HL-60 (cell line): ENCODE results near the gene TNFAIP2.

Experiments
- GABPA ChIP-seq: IDR thresholded peaks from 2 replicates; pipeline ENCODE4 v1.6.1; 2012; ENCODE audit warnings: low read depth
- POLR2AphosphoS5 ChIP-seq: IDR thresholded peaks from 2 replicates; pipeline ENCODE4 v1.6.1; 2012; ENCODE audit warnings: low read depth
- REST ChIP-seq: IDR thresholded peaks from 2 replicates; pipeline ENCODE4 v1.6.1; 2012; ENCODE audit warnings: low read depth; ENCODE audit not compliant: insufficient replicate concordance
- TF ChIP-seq, protein P1 (sequence below): IDR thresholded peaks from one replicate; pipeline ENCODE4 v1.5.1; 2011; ENCODE audit warnings: low read length, control low read depth, inconsistent platforms; ENCODE audit not compliant: insufficient read depth

DNA sequence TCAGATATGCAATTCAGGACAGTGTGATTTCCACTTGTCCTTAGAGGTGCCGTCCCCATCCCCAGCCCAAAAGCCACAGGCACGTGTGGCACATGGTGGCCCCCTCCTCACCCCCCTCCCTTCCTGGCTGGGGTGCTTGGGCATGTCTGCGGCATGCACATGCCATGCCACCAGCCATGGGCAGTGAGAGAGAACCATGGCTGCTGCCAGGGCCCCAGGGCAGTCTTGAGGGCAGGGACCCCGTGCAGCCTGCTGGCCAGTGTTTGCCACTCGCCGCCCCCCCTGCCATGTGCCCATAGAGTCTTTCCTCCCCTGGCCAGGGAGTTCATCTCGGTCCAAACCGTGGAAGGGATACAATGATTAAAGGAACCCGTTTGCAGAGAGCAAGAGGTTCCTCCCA, 41.5 kb downstream of the TNFAIP2 start:
- TF ChIP-seq, protein P1, sequence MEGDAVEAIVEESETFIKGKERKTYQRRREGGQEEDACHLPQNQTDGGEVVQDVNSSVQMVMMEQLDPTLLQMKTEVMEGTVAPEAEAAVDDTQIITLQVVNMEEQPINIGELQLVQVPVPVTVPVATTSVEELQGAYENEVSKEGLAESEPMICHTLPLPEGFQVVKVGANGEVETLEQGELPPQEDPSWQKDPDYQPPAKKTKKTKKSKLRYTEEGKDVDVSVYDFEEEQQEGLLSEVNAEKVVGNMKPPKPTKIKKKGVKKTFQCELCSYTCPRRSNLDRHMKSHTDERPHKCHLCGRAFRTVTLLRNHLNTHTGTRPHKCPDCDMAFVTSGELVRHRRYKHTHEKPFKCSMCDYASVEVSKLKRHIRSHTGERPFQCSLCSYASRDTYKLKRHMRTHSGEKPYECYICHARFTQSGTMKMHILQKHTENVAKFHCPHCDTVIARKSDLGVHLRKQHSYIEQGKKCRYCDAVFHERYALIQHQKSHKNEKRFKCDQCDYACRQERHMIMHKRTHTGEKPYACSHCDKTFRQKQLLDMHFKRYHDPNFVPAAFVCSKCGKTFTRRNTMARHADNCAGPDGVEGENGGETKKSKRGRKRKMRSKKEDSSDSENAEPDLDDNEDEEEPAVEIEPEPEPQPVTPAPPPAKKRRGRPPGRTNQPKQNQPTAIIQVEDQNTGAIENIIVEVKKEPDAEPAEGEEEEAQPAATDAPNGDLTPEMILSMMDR: no peak
- TF ChIP-seq REST: no peak
- TF ChIP-seq POLR2AphosphoS5: no peak
- TF ChIP-seq GABPA: no peak
